HCT116 (cell line): Measurements from ENCODE around the gene KCNK3. TPM values are rescaled to one million over a fixed set of nuclear protein-coding genes. Genes with fewer than 3 reads are reported as not detected.

Source experiments
- ATAC-seq: fragments of 200-7000 bp; cut with Tn5 transposase; 2 replicates; pipeline ENCODE4 v1.9.1; 2020; ENCODE audit warnings: mild to moderate bottlenecking, moderate library complexity
- BruUV-seq: library from RNA; stranded (reverse); fragments of 400-500 nt; replicated peaks from 2 replicates; lab custom pipeline; 2021; lab: Mats Ljungman, UMichigan
- CTCF ChIA-PET: fragments of 300-600 bp; sonication (Branson Sonifier 250); formaldehyde crosslinking; loops from one replicate; lab custom pipeline; 2021; ENCODE audit warnings: antibody characterized with exemption; lab: Charles Lee
- POLR2A ChIA-PET: fragments of 300-600, 350-600 bp; sonication (Branson Sonifier 250); formaldehyde crosslinking; loops from one replicate; lab custom pipeline; 2021; ENCODE audit warnings: antibody characterized with exemption; lab: Charles Lee
- RAD21 ChIA-PET, 2 experiments: fragments of 300-600 bp; sonication (Branson Sonifier 250); formaldehyde crosslinking; loops; one replicate each; lab custom pipeline; 2023; ENCODE audit warnings: low total read pairs in 2 of 2; ENCODE audit not compliant: uncharacterized antibody in 2 of 2, unreplicated experiment in 2 of 2, low non-redundant PET in 1 of 2; lab: Charles Lee
- DNase-seq: peaks from one replicate; pipeline ENCODE4 v3.0.0-alpha.2; 2010; ENCODE audit warnings: low read depth, low spot score
- H2AFZ ChIP-seq: fragments of 200-600 bp; shearing (Covaris generic), sonication (generic); 2 replicates; pipeline ENCODE4 v1.6.1; 2017; ENCODE audit warnings: low read depth, mixed run types, mixed read lengths, antibody characterized with exemption, low read length; ENCODE audit not compliant: poor library complexity, severe bottlenecking
- H3K27ac ChIP-seq: 2 replicates; pipeline ENCODE4 v1.5.1; 2012; ENCODE audit warnings: low read depth, low read length
- H3K27me3 ChIP-seq: fragments of 200-600 bp; sonication (generic); 2 replicates; pipeline ENCODE4 v1.6.1; 2016; ENCODE audit warnings: mixed run types, low read length, mixed read lengths; ENCODE audit not compliant: insufficient read depth
- H3K36me3 ChIP-seq, 2 experiments: fragments of 200-500 bp in 1 of 2; fragments of 200-600 bp in 1 of 2; sonication (Bioruptor generic) in 1 of 2; sonication (generic) in 1 of 2; 2 replicates each; pipeline versions ENCODE4 v1.5.1 to v1.6.1; 2014 to 2016; ENCODE audit warnings: low read length in 2 of 2, inconsistent platforms in 1 of 2, mixed read lengths in 1 of 2, mixed run types in 1 of 2; ENCODE audit not compliant: insufficient read depth in 2 of 2, control insufficient read depth in 1 of 2
- H3K4me1 ChIP-seq, 2 experiments: fragments of 200-600 bp in 1 of 2; sonication (generic) in 1 of 2; 2 replicates each; pipeline versions ENCODE4 v1.5.1 to v1.6.1; 2012 to 2017; ENCODE audit warnings: low read length in 2 of 2, inconsistent platforms in 1 of 2, mild to moderate bottlenecking in 1 of 2, mixed read lengths in 1 of 2, mixed run types in 1 of 2, moderate library complexity in 1 of 2; ENCODE audit not compliant: insufficient read depth in 2 of 2, control insufficient read depth in 1 of 2
- H3K4me2 ChIP-seq: fragments of 200-600 bp; sonication (generic); 2 replicates; pipeline ENCODE4 v1.6.1; 2017; ENCODE audit warnings: mixed run types, low read length, mixed read lengths
- H3K4me3 ChIP-seq, 2 experiments: fragments of 200-600 bp in 1 of 2; sonication (generic) in 1 of 2; replicated peaks in 1 of 2; 2 replicates each; pipeline ENCODE4 v1.5.1; 2011 to 2016; ENCODE audit warnings: low read length in 2 of 2, control low read depth in 1 of 2, low read depth in 1 of 2, mild to moderate bottlenecking in 1 of 2, mixed read lengths in 1 of 2, mixed run types in 1 of 2
- H3K79me2 ChIP-seq: fragments of 200-600 bp; sonication (generic); 2 replicates; pipeline ENCODE4 v1.6.1; 2017; ENCODE audit warnings: mild to moderate bottlenecking, mixed run types, low read length, moderate library complexity, mixed read lengths; ENCODE audit not compliant: insufficient read depth
- H3K9ac ChIP-seq: fragments of 200-600 bp; sonication (generic); 2 replicates; pipeline ENCODE4 v1.6.1; 2016; ENCODE audit warnings: low read length, mixed read lengths
- H3K9me2 ChIP-seq: fragments of 200-600 bp; sonication (generic), shearing (Covaris generic); 2 replicates; pipeline ENCODE4 v1.6.1; 2017; ENCODE audit warnings: mixed run types, mild to moderate bottlenecking, moderate library complexity; ENCODE audit not compliant: insufficient read depth
- H3K9me3 ChIP-seq, 2 experiments: fragments of 200-500 bp in 1 of 2; fragments of 200-600 bp in 1 of 2; sonication (Bioruptor generic) in 1 of 2; sonication (generic) in 1 of 2; 2 replicates each; pipeline ENCODE4 v1.6.1; 2014 to 2017; ENCODE audit warnings: low read length in 2 of 2, mixed read lengths in 2 of 2, inconsistent platforms in 1 of 2, low read depth in 1 of 2, mild to moderate bottlenecking in 1 of 2, mixed run types in 1 of 2, moderate library complexity in 1 of 2; ENCODE audit not compliant: control insufficient read depth in 1 of 2, insufficient read depth in 1 of 2
- H4K20me1 ChIP-seq: fragments of 200-600 bp; sonication (generic), shearing (Covaris generic); 2 replicates; pipeline ENCODE4 v1.6.1; 2017; ENCODE audit warnings: mixed run types, mild to moderate bottlenecking, moderate library complexity; ENCODE audit not compliant: insufficient read depth
- ATF3 ChIP-seq: IDR thresholded peaks from 2 replicates; pipeline ENCODE4 v1.6.1; 2012
- CEBPB ChIP-seq: IDR thresholded peaks from 2 replicates; pipeline ENCODE4 v1.6.1; 2012; ENCODE audit warnings: low read depth
- CTCF ChIP-seq, 3 experiments: fragments of 200-600 bp in 1 of 3; sonication (generic) in 1 of 3; IDR thresholded peaks in 2 of 3; conservative IDR thresholded peaks in 1 of 3; 2 replicates each; pipeline ENCODE4 v1.5.1; 2012 to 2017; ENCODE audit warnings: low read depth in 2 of 3, low read length in 2 of 3, antibody characterized with exemption in 1 of 3, borderline replicate concordance in 1 of 3, control low read depth in 1 of 3, mild to moderate bottlenecking in 1 of 3, mixed read lengths in 1 of 3, mixed run types in 1 of 3, moderate library complexity in 1 of 3; ENCODE audit not compliant: insufficient read depth in 1 of 3
- ELF1 ChIP-seq: IDR thresholded peaks from 2 replicates; pipeline ENCODE4 v1.6.1; 2012; ENCODE audit warnings: low read depth, borderline replicate concordance
- EZH2 ChIP-seq: fragments of 200-600 bp; sonication (generic); IDR thresholded peaks from 2 replicates; pipeline ENCODE4 v1.6.1; 2017; ENCODE audit warnings: antibody characterized with exemption, mixed run types
- EZH2phosphoT487 ChIP-seq: fragments of 200-600 bp; IDR thresholded peaks from 2 replicates; pipeline ENCODE4 v1.6.1; 2018; ENCODE audit warnings: antibody characterized with exemption, borderline replicate concordance
- FOSL1 ChIP-seq: IDR thresholded peaks from 2 replicates; pipeline ENCODE4 v1.6.1; 2012; ENCODE audit warnings: low read depth
- JUND ChIP-seq: IDR thresholded peaks from 2 replicates; pipeline ENCODE4 v1.6.1; 2012
- MAX ChIP-seq: IDR thresholded peaks from 2 replicates; pipeline ENCODE4 v1.6.1; 2012
- RAD21 ChIP-seq: IDR thresholded peaks from 2 replicates; pipeline ENCODE4 v1.6.1; 2012; ENCODE audit warnings: low read depth, mild to moderate bottlenecking
- REST ChIP-seq: IDR thresholded peaks from 2 replicates; pipeline ENCODE4 v1.6.1; 2012; ENCODE audit warnings: low read depth
- SP1 ChIP-seq: IDR thresholded peaks from 2 replicates; pipeline ENCODE4 v1.6.1; 2012; ENCODE audit warnings: low read depth
- ZFX ChIP-seq: fragments of 450-650 bp; IDR thresholded peaks from 2 replicates; pipeline ENCODE4 v1.6.1; 2017
- ZNF274 ChIP-seq: fragments of 200-500 bp; sonication (Bioruptor generic); IDR thresholded peaks from 2 replicates; pipeline ENCODE4 v1.6.1; 2014; ENCODE audit warnings: mild to moderate bottlenecking, low read depth, low read length, inconsistent platforms
- intact Hi-C: fragments of 100-400 bp; cut with micrococcal nuclease; formaldehyde crosslinking; loops from 2 replicates; pipeline ENCODE4 v1.10.0; 2022
- total RNA-seq: library from RNA; stranded (reverse); gene quantifications from one replicate; pipeline ENCODE4 v1.2.1, GENCODE V29; 2021; ENCODE audit not compliant: unreplicated experiment

Gene KCNK3
- total RNA-seq, 1 experiment from 2014 or later, result 0.71 TPM

GRCh38 chr2:26754539-26754938 is 62.0 kb downstream of the KCNK3 start:
- Histone ChIP-seq H3K27ac (no peak overlapping the region), H3K27me3 (no peaks in the 10 kb centered on the region), H3K79me2 (no peaks in the 10 kb centered on the region), H3K4me3 (no peak overlapping the region), H3K36me3 (no peaks in the 10 kb centered on the region), H3K9me3 (no peaks in the 10 kb centered on the region), H2AFZ (no peak overlapping the region), H3K9me2 (no peaks in the 10 kb centered on the region), H3K9ac (no peak overlapping the region), H4K20me1 (no peaks in the 10 kb centered on the region), H3K4me2 (no peak overlapping the region), H3K4me1 (peaks cover 18 to 40% of the 10 kb centered on the region in 2 experiments)
- POLR2A ChIA-PET, result interaction anchor here (0.9 to 3.1 kb wide), 2 partner anchors 9 to 14 kb away, joined by 3 to 8 read pairs; partner anchors contain the start of gene SLC35F6
- RAD21 ChIA-PET, result no interaction called here
- CTCF ChIA-PET, result interaction anchor here (1.0 to 1.9 kb wide), 2 partner anchors 8 to 17 kb away, joined by 3 to 5 read pairs; no protein-coding TSS in a partner anchor
- intact Hi-C loops, result no loop called here
- ATAC-seq, result no peak
- DNase-seq, result no peak
- TF ChIP-seq ZNF274, result no peak
- no TSS peak for BruUV-seq

- DNase-seq (no peak), ATAC-seq (no peak)
- H2AFZ ChIP-seq, result no peak overlapping the region
- BruUV-seq, result no TSS peak
- H3K4me1 ChIP-seq, result peaks cover 18 to 42% of the 10 kb centered on the region in 2 experiments
- CTCF ChIA-PET, result interaction anchor here (1.0 to 1.9 kb wide), 2 partner anchors 9 to 16 kb away, joined by 3 to 5 read pairs; no protein-coding TSS in a partner anchor
- intact Hi-C loops, result no loop called here
- no peak overlapping the region for H3K4me3 ChIP-seq
- no peaks in the 10 kb centered on the region for H3K36me3 ChIP-seq
- H3K27me3 ChIP-seq, result no peaks in the 10 kb centered on the region
- H3K9ac ChIP-seq, result no peak overlapping the region
- no peak overlapping the region for H3K27ac ChIP-seq
- no peaks in the 10 kb centered on the region for H3K79me2 ChIP-seq
- no peaks in the 10 kb centered on the region for H3K9me3 ChIP-seq
- H3K9me2 ChIP-seq, result no peaks in the 10 kb centered on the region
- no peak overlapping the region for H3K4me2 ChIP-seq
- no peaks in the 10 kb centered on the region for H4K20me1 ChIP-seq
- POLR2A ChIA-PET, result interaction anchor here (0.9 to 3.1 kb wide), 2 partner anchors 9 to 14 kb away, joined by 3 to 8 read pairs; partner anchors contain the start of gene SLC35F6
- RAD21 ChIA-PET, result no interaction called here
- TF ChIP-seq SP1, result no peak
- TF ChIP-seq RAD21, result no peak
- no peak for TF ChIP-seq CEBPB
- TF ChIP-seq JUND, result no peak
- no peak for TF ChIP-seq EZH2phosphoT487
- TF ChIP-seq ZFX, result no peak
- TF ChIP-seq ELF1, result no peak
- TF ChIP-seq FOSL1, result no peak
- TF ChIP-seq REST, result no peak
- TF ChIP-seq ATF3, result no peak
- TF ChIP-seq ZNF274, result no peak
- no peak for TF ChIP-seq CTCF (IDR thresholded peaks at IDR 0.05 in 2 of 3, conservative IDR thresholded peaks at IDR 0.05 in 1 of 3; ENCODE audit: borderline replicate concordance in 1 of 3, insufficient read depth in 1 of 3, low read depth in 2 of 3, low read length in 2 of 3)
- TF ChIP-seq MAX, result no peak
- TF ChIP-seq EZH2, result no peak
Measured at GRCh38 chr2:26754972-26755670, 62.6 kb downstream of the KCNK3 start.
